ENCODE data around the gene DGLUCY. TPM values are rescaled to one million over a fixed set of nuclear protein-coding genes. Genes with fewer than 3 reads are reported as not detected.

The DGLUCY gene
- total RNA-seq, 1 donor, result 39.7 TPM

- H3K4me3 ChIP-seq (ENCODE audit: low read depth, low read length), result no peak overlapping the region
- TF ChIP-seq CTCF (IDR thresholded peaks at IDR 0.05; ENCODE audit: insufficient read depth, low read depth, low read length), result no peak
- peak; percentile 61 for DNase-seq (ENCODE audit: low read depth)
These were observed 123.3 kb downstream of the DGLUCY start for GRCh38 chr14:91237219-91237618.

GRCh38 chr14:91238085-91238484 is 124.2 kb downstream of the DGLUCY start:
- TF ChIP-seq CTCF (IDR thresholded peaks at IDR 0.05; ENCODE audit: insufficient read depth, low read depth, low read length), result no peak
- no peak for DNase-seq (ENCODE audit: low read depth)
- H3K4me3 ChIP-seq (ENCODE audit: low read depth, low read length), result no peak overlapping the region

GRCh38 chr14:91238661-91239060 is 124.8 kb downstream of the DGLUCY start:
- no peak overlapping the region for H3K4me3 ChIP-seq (ENCODE audit: low read depth, low read length)
- TF ChIP-seq CTCF (IDR thresholded peaks at IDR 0.05; ENCODE audit: insufficient read depth, low read depth, low read length), result no peak
- DNase-seq (ENCODE audit: low read depth), result no peak

- TF ChIP-seq CTCF (IDR thresholded peaks at IDR 0.05; ENCODE audit: insufficient read depth, low read depth, low read length), result no peak
- no peak for DNase-seq (ENCODE audit: low read depth)
These were observed 128.0 kb downstream of the DGLUCY start for GRCh38 chr14:91241863-91242262.

GRCh38 chr14:91242635-91243034 is 128.8 kb downstream of the DGLUCY start:
- DNase-seq (ENCODE audit: low read depth), result no peak
- TF ChIP-seq CTCF (IDR thresholded peaks at IDR 0.05; ENCODE audit: insufficient read depth, low read depth, low read length), result no peak
- no peak overlapping the region for H3K4me3 ChIP-seq (ENCODE audit: low read depth, low read length)

More at GRCh38 chr14:91241863-91242262, 128.0 kb downstream of the DGLUCY start:
- H3K4me3 ChIP-seq (ENCODE audit: low read depth, low read length), result no peak overlapping the region

GRCh38 chr14:91243074-91243471 is 129.2 kb downstream of the DGLUCY start:
- DNase-seq (ENCODE audit: low read depth), result no peak
- TF ChIP-seq CTCF (IDR thresholded peaks at IDR 0.05; ENCODE audit: insufficient read depth, low read depth, low read length), result no peak
- H3K4me3 ChIP-seq (ENCODE audit: low read depth, low read length), result no peak overlapping the region

- H3K4me3 ChIP-seq (ENCODE audit: low read depth, low read length), result no peak within 1 kb of the TSS
- peak; percentile 74 for DNase-seq (ENCODE audit: low read depth)
These were observed 130.6 kb downstream of the DGLUCY start, which contains the start of gene GPR68 for GRCh38 chr14:91244501-91244901. GPR68 (minus strand) TSS chr14:91244704; CDS start chr14:91235050, 9,654 bp downstream.

More at GRCh38 chr14:91244501-91244901, 130.6 kb downstream of the DGLUCY start, which contains the start of gene GPR68:
- TF ChIP-seq CTCF (IDR thresholded peaks at IDR 0.05; ENCODE audit: insufficient read depth, low read depth, low read length), result no peak
